Right atrium auricular region (tissue), 2 donors: ENCODE data around the gene FARP1. TPM values are rescaled to one million over a fixed set of nuclear protein-coding genes. Genes with fewer than 3 reads are reported as not detected.

Experiments used
- DNase-seq: peaks from one replicate; pipeline ENCODE4 v3.0.0-alpha.2; 2019; ENCODE audit warnings: low spot score
- H3K27ac ChIP-seq, 2 donors: fragments of 200-600 bp; sonication (generic); 1 replicate in 1 of 2; 2 replicates in 1 of 2; pipeline ENCODE4 v1.5.1; 2016 to 2019
- H3K27me3 ChIP-seq, 2 donors: fragments of 200-600 bp; sonication (generic); one replicate each; pipeline versions ENCODE4 v1.5.1 to v1.6.0; 2017 to 2019
- H3K36me3 ChIP-seq: fragments of 200-600 bp; sonication (generic); one replicate; pipeline ENCODE4 v1.5.1; 2016
- H3K4me1 ChIP-seq, 2 donors: fragments of 200-600 bp; sonication (generic); one replicate each; pipeline versions ENCODE4 v1.5.1 to v1.6.0; 2017 to 2019
- H3K4me3 ChIP-seq, 2 donors: fragments of 200-600 bp; sonication (generic); 1 replicate in 1 of 2; 2 replicates in 1 of 2; pipeline ENCODE4 v1.5.1; 2017 to 2019; ENCODE audit warnings: mild to moderate bottlenecking in 1 of 2, moderate library complexity in 1 of 2
- H3K9me3 ChIP-seq, 2 donors: fragments of 200-600 bp; sonication (generic); one replicate each; pipeline ENCODE4 v1.5.1; 2019
- total RNA-seq, 2 donors: library from RNA; depleted of rRNA; stranded (reverse); fragments of >200 nt; gene quantifications; one replicate each; pipeline ENCODE4 v1.1.0, GENCODE V29; 2016
- TF ChIP-seq, protein P1 (sequence below), 2 donors: fragments of 200-600 bp; sonication (generic); IDR thresholded peaks; one replicate each; pipeline ENCODE4 v1.5.1; 2019; ENCODE audit warnings: antibody characterized with exemption in 2 of 2

Gene FARP1
- total RNA-seq, 2 donors from 2014 or later: 15.5 to 25.7 TPM

DNA sequence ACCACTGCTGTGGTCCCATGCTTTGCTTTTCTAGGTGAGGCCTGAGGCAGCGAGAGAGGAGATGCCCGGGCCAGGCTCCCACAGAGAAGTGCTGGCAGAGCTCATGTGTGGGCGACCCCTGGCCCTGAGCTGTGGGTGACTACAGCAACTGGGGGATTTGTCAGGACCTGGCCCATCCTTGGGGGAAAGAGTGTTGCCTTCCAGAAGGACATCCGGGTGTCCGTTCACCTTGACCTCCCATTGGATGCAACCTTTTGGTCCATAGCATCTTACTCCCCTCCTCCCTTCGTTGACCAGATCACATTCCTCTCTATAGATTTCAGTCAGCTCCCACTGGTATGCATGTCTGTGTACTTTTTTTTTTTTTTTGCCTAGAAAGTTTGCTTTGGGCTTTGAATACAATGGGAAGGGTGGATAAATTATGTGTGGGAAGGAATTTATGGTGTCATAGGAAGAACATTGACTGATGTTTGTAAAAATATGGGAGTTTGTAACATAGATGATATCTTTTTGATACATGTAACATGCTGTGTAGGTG, 118.3 kb downstream of the FARP1 start:
- no peak overlapping the region for H3K4me3 ChIP-seq
- H3K36me3 ChIP-seq: no peaks in the 10 kb centered on the region
- no peaks in the 10 kb centered on the region for H3K27me3 ChIP-seq
- H3K9me3 ChIP-seq: no peaks in the 10 kb centered on the region
- TF ChIP-seq, protein P1, sequence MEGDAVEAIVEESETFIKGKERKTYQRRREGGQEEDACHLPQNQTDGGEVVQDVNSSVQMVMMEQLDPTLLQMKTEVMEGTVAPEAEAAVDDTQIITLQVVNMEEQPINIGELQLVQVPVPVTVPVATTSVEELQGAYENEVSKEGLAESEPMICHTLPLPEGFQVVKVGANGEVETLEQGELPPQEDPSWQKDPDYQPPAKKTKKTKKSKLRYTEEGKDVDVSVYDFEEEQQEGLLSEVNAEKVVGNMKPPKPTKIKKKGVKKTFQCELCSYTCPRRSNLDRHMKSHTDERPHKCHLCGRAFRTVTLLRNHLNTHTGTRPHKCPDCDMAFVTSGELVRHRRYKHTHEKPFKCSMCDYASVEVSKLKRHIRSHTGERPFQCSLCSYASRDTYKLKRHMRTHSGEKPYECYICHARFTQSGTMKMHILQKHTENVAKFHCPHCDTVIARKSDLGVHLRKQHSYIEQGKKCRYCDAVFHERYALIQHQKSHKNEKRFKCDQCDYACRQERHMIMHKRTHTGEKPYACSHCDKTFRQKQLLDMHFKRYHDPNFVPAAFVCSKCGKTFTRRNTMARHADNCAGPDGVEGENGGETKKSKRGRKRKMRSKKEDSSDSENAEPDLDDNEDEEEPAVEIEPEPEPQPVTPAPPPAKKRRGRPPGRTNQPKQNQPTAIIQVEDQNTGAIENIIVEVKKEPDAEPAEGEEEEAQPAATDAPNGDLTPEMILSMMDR (IDR thresholded peaks at IDR 0.05): no peak
- no peaks in the 10 kb centered on the region for H3K4me1 ChIP-seq
- no peak for DNase-seq
- H3K27ac ChIP-seq: no peak overlapping the region

DNA sequence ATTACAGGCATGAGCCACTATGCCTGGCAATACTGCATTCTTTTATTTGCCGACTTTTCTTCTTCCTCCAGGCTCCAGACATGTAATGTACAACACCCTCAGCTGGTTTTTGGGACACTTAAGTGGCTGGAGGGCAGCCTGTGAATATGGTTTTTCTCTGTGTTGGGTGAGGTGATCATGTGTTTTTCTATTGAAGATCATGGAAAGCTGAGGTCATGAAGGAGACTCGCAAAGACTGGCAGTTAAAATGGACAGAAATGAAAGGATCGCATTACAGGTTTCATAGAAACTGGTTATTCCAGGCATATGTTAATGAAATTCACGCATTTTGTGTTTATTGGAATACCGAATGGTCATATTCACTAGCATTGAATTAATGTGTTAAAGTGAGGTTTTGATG, 119.4 kb downstream of the FARP1 start:
- no peaks in the 10 kb centered on the region for H3K9me3 ChIP-seq
- H3K36me3 ChIP-seq: no peaks in the 10 kb centered on the region
- no peak for DNase-seq
- no peak overlapping the region for H3K4me3 ChIP-seq
- TF ChIP-seq, protein P1 (IDR thresholded peaks at IDR 0.05): no peak
- H3K4me1 ChIP-seq: peaks cover 0 to 3% of the 10 kb centered on the region in 2 donors
- no peak overlapping the region for H3K27ac ChIP-seq
- H3K27me3 ChIP-seq: no peaks in the 10 kb centered on the region

DNA sequence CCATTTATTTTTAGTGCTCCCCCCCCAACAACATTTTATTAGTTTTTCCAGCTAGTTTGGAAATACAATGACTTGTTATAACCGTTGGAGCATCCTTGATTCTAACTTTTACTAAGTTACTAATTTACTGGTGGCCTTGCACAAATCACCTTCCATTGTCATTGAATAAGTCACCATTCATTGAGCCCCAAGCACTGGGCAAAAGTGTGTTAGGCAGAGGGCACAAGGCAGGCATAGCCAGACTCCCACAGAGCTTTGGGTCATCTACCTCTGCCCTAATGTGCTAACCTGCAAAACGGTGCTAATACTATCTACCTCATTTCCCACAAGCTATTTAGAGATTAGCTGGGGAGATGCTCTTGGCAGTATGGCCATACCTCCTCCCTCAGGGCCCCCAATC, 120.9 kb downstream of the FARP1 start:
- no peak for DNase-seq
- Histone ChIP-seq H3K4me3 (no peak overlapping the region), H3K27ac (no peak overlapping the region), H3K4me1 (peaks cover 0 to 7% of the 10 kb centered on the region in 2 donors), H3K27me3 (no peaks in the 10 kb centered on the region), H3K9me3 (no peaks in the 10 kb centered on the region), H3K36me3 (no peaks in the 10 kb centered on the region)
- TF ChIP-seq, protein P1 (IDR thresholded peaks at IDR 0.05): no peak

DNA sequence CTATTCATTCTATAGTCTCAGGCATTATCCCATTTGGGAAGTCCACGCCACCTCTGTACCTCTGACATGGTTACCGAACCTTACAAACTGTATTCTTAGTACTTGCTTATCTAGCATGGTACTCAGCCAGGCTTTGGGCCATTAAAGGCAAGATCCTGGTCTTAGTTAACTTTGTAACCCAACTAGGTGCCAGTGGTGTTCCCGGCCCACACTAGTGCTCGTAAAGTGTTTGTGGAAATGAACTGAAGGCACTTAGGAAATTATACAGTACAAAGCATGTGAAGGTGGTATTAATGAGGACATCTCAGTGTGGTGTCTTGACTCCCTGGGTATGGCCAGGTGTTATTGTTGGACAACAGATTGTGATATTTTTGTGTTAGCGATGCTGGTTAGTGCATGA, 122.0 kb downstream of the FARP1 start:
- H3K27me3 ChIP-seq: no peaks in the 10 kb centered on the region
- TF ChIP-seq, protein P1 (IDR thresholded peaks at IDR 0.05): no peak

DNA sequence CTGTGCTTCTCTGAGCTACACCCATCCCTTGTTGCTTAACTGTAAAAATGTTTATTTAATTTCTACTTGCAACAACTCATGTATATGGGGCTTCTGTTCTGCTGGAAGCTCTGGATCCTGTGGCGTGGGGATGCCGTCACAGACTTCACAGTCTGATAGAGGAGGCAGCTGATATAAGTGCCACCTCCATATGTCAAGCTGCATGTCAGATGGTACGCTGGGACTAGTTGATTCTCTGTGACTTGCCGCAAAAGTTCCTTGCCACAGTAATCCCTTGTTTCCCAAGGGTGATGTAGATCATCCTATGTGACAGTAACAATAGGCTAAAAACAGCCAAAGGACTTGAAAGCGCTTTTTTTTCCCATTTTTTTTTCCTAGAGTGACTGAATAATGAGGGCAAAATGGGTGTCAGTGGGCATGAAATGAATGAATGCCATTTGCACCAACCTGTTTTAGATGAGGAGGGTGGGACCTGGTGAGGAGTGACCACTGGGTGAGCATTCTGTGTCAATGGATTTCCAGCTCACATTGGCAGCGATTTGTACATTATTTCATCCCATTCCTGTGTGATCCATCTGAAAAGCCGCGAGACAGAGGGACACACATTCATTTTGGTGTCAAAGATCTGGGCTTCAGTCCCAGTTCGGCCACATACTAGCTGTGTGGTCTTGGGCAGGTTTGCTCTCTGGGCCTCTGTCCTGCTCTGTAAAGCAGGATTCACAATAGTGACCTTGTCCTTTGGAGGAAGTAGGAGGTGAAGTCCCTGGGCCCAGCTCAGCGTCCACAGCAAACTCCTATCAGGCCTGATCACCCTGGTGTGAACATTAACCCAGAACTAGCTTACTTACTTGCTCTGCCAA, 123.0 kb downstream of the FARP1 start:
- Histone ChIP-seq H3K4me3 (no peak overlapping the region), H3K4me1 (peaks cover 0 to 7% of the 10 kb centered on the region in 2 donors), H3K36me3 (no peaks in the 10 kb centered on the region), H3K27me3 (no peaks in the 10 kb centered on the region), H3K27ac (no peak overlapping the region), H3K9me3 (no peaks in the 10 kb centered on the region)
- no peak for DNase-seq
- TF ChIP-seq, protein P1 (IDR thresholded peaks at IDR 0.05): no peak

More for the DNA sequence above, 122.0 kb downstream of the FARP1 start:
- H3K4me3 ChIP-seq: no peak overlapping the region
- peaks cover 0 to 7% of the 10 kb centered on the region in 2 donors for H3K4me1 ChIP-seq
- no peaks in the 10 kb centered on the region for H3K36me3 ChIP-seq
- DNase-seq: no peak
- H3K9me3 ChIP-seq: no peaks in the 10 kb centered on the region
- H3K27ac ChIP-seq: no peak overlapping the region
